Measurements from ENCODE around the gene FARS2. TPM values are rescaled to one million over a fixed set of nuclear protein-coding genes. Genes with fewer than 3 reads are reported as not detected.

FARS2 gene
- total RNA-seq, 5 donors from 2014 or later (not counting 1 experiment from before 2014, with no cell fraction given) = 17.9 to 24.2 (median 20.3) TPM

DNA sequence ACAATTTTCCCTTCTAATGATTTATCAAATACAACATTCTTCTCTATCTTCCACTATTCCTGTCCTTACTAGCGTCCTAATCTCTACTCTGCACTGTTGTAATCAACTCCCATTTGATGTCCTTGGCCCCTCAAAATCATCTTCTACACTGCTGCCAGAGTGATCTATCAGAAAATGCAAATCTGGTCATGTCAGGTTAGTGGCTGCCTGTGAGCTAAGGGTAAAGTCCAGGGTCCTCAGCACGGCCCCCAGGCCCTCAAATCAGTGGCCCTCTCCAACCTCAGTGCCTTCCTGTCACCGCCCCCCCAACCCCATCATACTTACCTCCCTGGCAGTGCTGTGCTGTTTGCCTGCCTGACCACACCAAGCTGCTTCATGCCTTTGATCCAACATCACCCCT lies 4.4 kb upstream of the FARS2 start:
- H3K4me3 ChIP-seq (ENCODE audit: control insufficient read depth in 1 of 2, extremely low read depth in 1 of 2, low read length in 1 of 2) = no peak overlapping the region
- no peak overlapping the region for H3K27ac ChIP-seq (ENCODE audit: low read length)
- DNase-seq = no peak
- POLR2A ChIA-PET = interaction anchor here in 1 of 2 donors (0.6 to 0.9 kb wide), 2 partner anchors 74 to 91 kb away, joined by 3 read pairs; no protein-coding TSS in a partner anchor
- H3K36me3 ChIP-seq (ENCODE audit: control insufficient read depth in 2 of 2, extremely low read depth in 1 of 2, insufficient read depth in 1 of 2, low read length in 1 of 2) = peaks cover 0 to 3% of the 10 kb centered on the region in 2 donors
- no peaks in the 10 kb centered on the region for H3K9me3 Mint-ChIP-seq
- no peak for ATAC-seq (replicated peaks in 1 of 4)
- no peaks in the 10 kb centered on the region for H3K27me3 ChIP-seq (replicated peaks in 1 of 2; ENCODE audit: control insufficient read depth in 2 of 2, extremely low read depth in 1 of 2, insufficient read depth in 2 of 2, low read length in 1 of 2)
- no peak overlapping the region for H3K4me3 Mint-ChIP-seq
- H3K9me3 ChIP-seq = no peaks in the 10 kb centered on the region
- peaks cover 18 to 24% (median 21%) of the 10 kb centered on the region in 3 donors for H3K4me1 Mint-ChIP-seq
- H3K4me1 ChIP-seq (ENCODE audit: control insufficient read depth in 1 of 2, extremely low read depth in 1 of 2, insufficient read depth in 2 of 2, low read length in 2 of 2) = peaks cover 8% of the 10 kb centered on the region in 2 experiments
- no peak overlapping the region for H3K27ac Mint-ChIP-seq
- H3K27me3 Mint-ChIP-seq = no peaks in the 10 kb centered on the region
- CTCF ChIA-PET = interaction anchor here in 1 of 2 donors (0.7 kb wide), 1 partner anchor 113 kb away, joined by 3 read pairs; no protein-coding TSS in a partner anchor
- peaks cover 37% of the 10 kb centered on the region for H3K36me3 Mint-ChIP-seq
- WGBS (ENCODE audit: insufficient coverage) = 90% methylated on average over 2 of the region's 3 CpGs

DNA sequence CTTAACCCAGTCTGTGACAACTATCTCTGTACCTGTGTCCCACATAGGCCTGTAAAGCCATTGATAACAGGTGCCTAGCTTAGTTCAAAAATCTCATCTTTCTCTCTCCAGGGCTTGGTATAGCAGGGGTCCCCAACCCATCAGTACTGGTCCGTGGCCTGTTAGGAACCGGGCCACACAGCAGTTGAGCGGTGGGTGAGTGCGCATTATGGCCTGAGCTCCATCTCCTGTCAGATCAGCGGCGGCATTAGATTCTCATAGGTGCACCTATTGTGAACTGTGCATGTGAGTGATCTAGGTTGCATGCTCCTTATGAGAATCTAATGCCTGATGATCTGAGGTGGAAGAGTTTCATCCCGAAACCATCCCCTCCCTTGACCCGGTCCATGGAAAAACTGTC lies 3.9 kb upstream of the FARS2 start:
- H3K27ac Mint-ChIP-seq = no peak overlapping the region

GRCh38 chr6:5259428-5259827 lies 1.9 kb upstream of the FARS2 start:
- Histone ChIP-seq H3K27ac (ENCODE audit: low read length) (peak overlapping the region; percentile 80), H3K36me3 (ENCODE audit: control insufficient read depth in 2 of 2, extremely low read depth in 1 of 2, insufficient read depth in 1 of 2, low read length in 1 of 2) (peaks cover 0 to 3% of the 10 kb centered on the region in 2 donors), H3K4me1 (ENCODE audit: control insufficient read depth in 1 of 2, extremely low read depth in 1 of 2, insufficient read depth in 2 of 2, low read length in 2 of 2) (peaks cover 9 to 13% of the 10 kb centered on the region in 2 experiments), H3K9me3 (no peaks in the 10 kb centered on the region), H3K27me3 (replicated peaks in 1 of 2; ENCODE audit: control insufficient read depth in 2 of 2, extremely low read depth in 1 of 2, insufficient read depth in 2 of 2, low read length in 1 of 2) (no peaks in the 10 kb centered on the region), H3K4me3 (ENCODE audit: control insufficient read depth in 1 of 2, extremely low read depth in 1 of 2, low read length in 1 of 2) (no peak overlapping the region)
- ATAC-seq (replicated peaks in 1 of 4) (no peak), DNase-seq (no peak)
- Mint-ChIP-seq H3K9me3 (no peaks in the 10 kb centered on the region), H3K27me3 (no peaks in the 10 kb centered on the region), H3K4me1 (peaks cover 23 to 38% (median 33%) of the 10 kb centered on the region in 3 donors), H3K36me3 (peaks cover 21% of the 10 kb centered on the region), H3K27ac (peak overlapping the region; percentile 97 to 100), H3K4me3 (peak overlapping the region; percentile 98)
- 60% methylated on average over 1 of the region's 3 CpGs for WGBS (ENCODE audit: insufficient coverage)
- ChIA-PET CTCF (interaction anchor here in 1 of 2 donors (2.8 kb wide), 1 partner anchor 116 kb away, joined by 9 read pairs; no protein-coding TSS in a partner anchor), POLR2A (no interaction called here)

More for the DNA sequence above, 3.9 kb upstream of the FARS2 start:
- H3K27me3 ChIP-seq (replicated peaks in 1 of 2; ENCODE audit: control insufficient read depth in 2 of 2, extremely low read depth in 1 of 2, insufficient read depth in 2 of 2, low read length in 1 of 2) = no peaks in the 10 kb centered on the region
- peaks cover 34% of the 10 kb centered on the region for H3K36me3 Mint-ChIP-seq
- peaks cover 18 to 25% (median 24%) of the 10 kb centered on the region in 3 donors for H3K4me1 Mint-ChIP-seq
- 96% methylated on average over 6 of the region's 8 CpGs for WGBS (ENCODE audit: insufficient coverage)
- no peak for ATAC-seq (replicated peaks in 1 of 4)
- H3K4me3 ChIP-seq (ENCODE audit: control insufficient read depth in 1 of 2, extremely low read depth in 1 of 2, low read length in 1 of 2) = no peak overlapping the region
- H3K27me3 Mint-ChIP-seq = no peaks in the 10 kb centered on the region
- H3K4me3 Mint-ChIP-seq = no peak overlapping the region
- CTCF ChIA-PET = interaction anchor here in 1 of 2 donors (0.7 to 1.3 kb wide), 2 partner anchors 9 to 114 kb away, joined by 3 to 4 read pairs; no protein-coding TSS in a partner anchor
- H3K9me3 ChIP-seq = no peaks in the 10 kb centered on the region
- no peak overlapping the region for H3K27ac ChIP-seq (ENCODE audit: low read length)
- H3K36me3 ChIP-seq (ENCODE audit: control insufficient read depth in 2 of 2, extremely low read depth in 1 of 2, insufficient read depth in 1 of 2, low read length in 1 of 2) = peaks cover 0 to 3% of the 10 kb centered on the region in 2 donors
- H3K9me3 Mint-ChIP-seq = no peaks in the 10 kb centered on the region
- DNase-seq = no peak
- H3K4me1 ChIP-seq (ENCODE audit: control insufficient read depth in 1 of 2, extremely low read depth in 1 of 2, insufficient read depth in 2 of 2, low read length in 2 of 2) = peaks cover 9 to 13% of the 10 kb centered on the region in 2 experiments
- POLR2A ChIA-PET = interaction anchor here in 1 of 2 donors (0.6 to 0.9 kb wide), 2 partner anchors 75 to 91 kb away, joined by 3 read pairs; no protein-coding TSS in a partner anchor

- Histone ChIP-seq H3K4me3 (ENCODE audit: control insufficient read depth in 1 of 2, extremely low read depth in 1 of 2, low read length in 1 of 2) (peak overlapping the region; percentile 56 to 62), H3K4me1 (ENCODE audit: control insufficient read depth in 1 of 2, extremely low read depth in 1 of 2, insufficient read depth in 2 of 2, low read length in 2 of 2) (peaks cover 11 to 13% of the 10 kb centered on the region in 2 experiments), H3K27ac (ENCODE audit: low read length) (peak overlapping the region; percentile 80), H3K36me3 (ENCODE audit: control insufficient read depth in 2 of 2, extremely low read depth in 1 of 2, insufficient read depth in 1 of 2, low read length in 1 of 2) (peaks cover 0 to 3% of the 10 kb centered on the region in 2 donors), H3K27me3 (replicated peaks in 1 of 2; ENCODE audit: control insufficient read depth in 2 of 2, extremely low read depth in 1 of 2, insufficient read depth in 2 of 2, low read length in 1 of 2) (no peaks in the 10 kb centered on the region), H3K9me3 (no peaks in the 10 kb centered on the region)
- peaks cover 23 to 45% (median 36%) of the 10 kb centered on the region in 3 donors for H3K4me1 Mint-ChIP-seq
- ATAC-seq (replicated peaks in 1 of 4) = peak; percentile 73 to 75 (median 74)
- no peaks in the 10 kb centered on the region for H3K9me3 Mint-ChIP-seq
- WGBS (ENCODE audit: insufficient coverage) = 0% methylated on average over 18 of the region's 22 CpGs
- peaks cover 14% of the 10 kb centered on the region for H3K36me3 Mint-ChIP-seq
- DNase-seq = peak in 33 of 35 experiments; percentile 53 to 85 (median 74)
- peak overlapping the region; percentile 97 to 100 for H3K27ac Mint-ChIP-seq
- peak overlapping the region; percentile 98 for H3K4me3 Mint-ChIP-seq
- ChIA-PET POLR2A (no interaction called here), CTCF (interaction anchor here (0.5 to 2.8 kb wide), 3 partner anchors 10 to 1238 kb away, joined by 5 to 9 read pairs (median 8); no protein-coding TSS in a partner anchor)
- no peaks in the 10 kb centered on the region for H3K27me3 Mint-ChIP-seq
Measured at GRCh38 chr6:5260111-5260620, 1.1 kb upstream of the FARS2 start.

GRCh38 chr6:5261545-5262109 lies 314 bp downstream of the FARS2 start:
- peak overlapping the region; percentile 98 for H3K4me3 Mint-ChIP-seq
- ChIA-PET CTCF (interaction anchor here in 1 of 2 donors (2.8 kb wide), 1 partner anchor 118 kb away, joined by 9 read pairs; no protein-coding TSS in a partner anchor), POLR2A (interaction anchor here in 1 of 2 donors (0.5 kb wide), 1 partner anchor 1269 kb away, joined by 4 read pairs; no protein-coding TSS in a partner anchor)
- peak overlapping the region; percentile 97 for H3K27ac ChIP-seq (ENCODE audit: low read length)
- H3K4me1 Mint-ChIP-seq = peaks cover 29 to 46% (median 42%) of the 10 kb centered on the region in 3 donors
- ATAC-seq (replicated peaks in 1 of 4) (no peak), DNase-seq (no peak)
- H3K4me3 ChIP-seq (ENCODE audit: control insufficient read depth in 1 of 2, extremely low read depth in 1 of 2, low read length in 1 of 2) = peak overlapping the region; percentile 62 to 91
- H3K9me3 ChIP-seq = no peaks in the 10 kb centered on the region
- peaks cover 3% of the 10 kb centered on the region in 2 donors for H3K36me3 ChIP-seq (ENCODE audit: control insufficient read depth in 2 of 2, extremely low read depth in 1 of 2, insufficient read depth in 1 of 2, low read length in 1 of 2)
- peaks cover 11 to 13% of the 10 kb centered on the region in 2 experiments for H3K4me1 ChIP-seq (ENCODE audit: control insufficient read depth in 1 of 2, extremely low read depth in 1 of 2, insufficient read depth in 2 of 2, low read length in 2 of 2)
- H3K27me3 Mint-ChIP-seq = no peaks in the 10 kb centered on the region
- WGBS (ENCODE audit: insufficient coverage) = 0% methylated on average over 18 of the region's 19 CpGs
- H3K36me3 Mint-ChIP-seq = peaks cover 17% of the 10 kb centered on the region
- peak overlapping the region; percentile 100 for H3K27ac Mint-ChIP-seq
- no peaks in the 10 kb centered on the region for H3K27me3 ChIP-seq (replicated peaks in 1 of 2; ENCODE audit: control insufficient read depth in 2 of 2, extremely low read depth in 1 of 2, insufficient read depth in 2 of 2, low read length in 1 of 2)
- H3K9me3 Mint-ChIP-seq = no peaks in the 10 kb centered on the region

GRCh38 chr6:5266423-5266822 lies 5.1 kb downstream of the FARS2 start:
- H3K27me3 Mint-ChIP-seq = no peaks in the 10 kb centered on the region
- no peak overlapping the region for H3K27ac ChIP-seq (ENCODE audit: low read length)
- H3K27ac Mint-ChIP-seq = no peak overlapping the region
- no peaks in the 10 kb centered on the region for H3K27me3 ChIP-seq (replicated peaks in 1 of 2; ENCODE audit: control insufficient read depth in 2 of 2, extremely low read depth in 1 of 2, insufficient read depth in 2 of 2, low read length in 1 of 2)
- H3K4me1 Mint-ChIP-seq = peaks cover 24 to 43% (median 31%) of the 10 kb centered on the region in 3 donors
- H3K36me3 ChIP-seq (ENCODE audit: control insufficient read depth in 2 of 2, extremely low read depth in 1 of 2, insufficient read depth in 1 of 2, low read length in 1 of 2) = peaks cover 0 to 3% of the 10 kb centered on the region in 2 donors
- no peaks in the 10 kb centered on the region for H3K9me3 ChIP-seq
- H3K9me3 Mint-ChIP-seq = no peaks in the 10 kb centered on the region
- WGBS (ENCODE audit: insufficient coverage) = no CpG with 5 or more reads among the region's 2 CpGs
- ChIA-PET CTCF (interaction anchor here in 1 of 2 donors (0.6 to 1.4 kb wide), 2 partner anchors 123 to 178 kb away, joined by 3 to 6 read pairs; no protein-coding TSS in a partner anchor), POLR2A (interaction anchor here in 1 of 2 donors (0.5 kb wide), 1 partner anchor 103 kb away, joined by 4 read pairs; no protein-coding TSS in a partner anchor)
- no peak overlapping the region for H3K4me3 Mint-ChIP-seq
- H3K4me3 ChIP-seq (ENCODE audit: control insufficient read depth in 1 of 2, extremely low read depth in 1 of 2, low read length in 1 of 2) = no peak overlapping the region
- peaks cover 4 to 5% of the 10 kb centered on the region in 2 experiments for H3K4me1 ChIP-seq (ENCODE audit: control insufficient read depth in 1 of 2, extremely low read depth in 1 of 2, insufficient read depth in 2 of 2, low read length in 2 of 2)
- no peak for ATAC-seq (replicated peaks in 1 of 4)
- H3K36me3 Mint-ChIP-seq = peaks cover 26% of the 10 kb centered on the region
- no peak for DNase-seq
